Right lobe of liver (tissue), 6 donors: ENCODE data around the gene PKM. TPM values are rescaled to one million over a fixed set of nuclear protein-coding genes. Genes with fewer than 3 reads are reported as not detected.
"Not testable (repeated sequence)": the region's sequence is repeated elsewhere in the genome, so short reads cannot be mapped to it uniquely, and the experiment has no call there.

Experiments used
- ATAC-seq, 4 donors: fragments of 200-7000 bp; cut with Tn5 transposase; one replicate each; pipeline ENCODE4 v1.9.1; 2020; ENCODE audit warnings: mild to moderate bottlenecking in 4 of 4, moderate library complexity in 4 of 4
- DNase-seq, 3 donors: peaks; one replicate each; pipeline ENCODE4 v3.0.0-alpha.2; 2020
- H3K27ac ChIP-seq, 3 donors: fragments of 200-600 bp; one replicate each; pipeline ENCODE4 v1.8.0; 2022
- H3K27me3 ChIP-seq, 2 donors: fragments of 200-600 bp; one replicate each; pipeline ENCODE4 v1.8.0; 2022
- H3K36me3 ChIP-seq, 4 donors: fragments of 200-600 bp; sonication (generic) in 1 of 4; one replicate each; pipeline versions ENCODE4 v1.5.1 to v1.8.0; 2017 to 2022; ENCODE audit warnings: control low read depth in 1 of 4
- H3K4me1 ChIP-seq, 4 donors: fragments of 200-600 bp; sonication (generic) in 1 of 4; one replicate each; pipeline versions ENCODE4 v1.5.1 to v1.8.0; 2017 to 2022; ENCODE audit warnings: control low read depth in 1 of 4
- H3K4me3 ChIP-seq, 3 donors: fragments of 200-600 bp; one replicate each; pipeline ENCODE4 v1.8.0; 2022
- H3K9me3 ChIP-seq, 4 donors: fragments of 200-600 bp; sonication (generic) in 1 of 4; one replicate each; pipeline versions ENCODE4 v1.5.1 to v1.8.0; 2017 to 2022; ENCODE audit warnings: control low read depth in 1 of 4
- CTCF ChIP-seq, 4 donors: fragments of 200-600 bp in 3 of 4; fragments of 450-650 bp in 1 of 4; IDR thresholded peaks; one replicate each; pipeline versions ENCODE4 v1.5.1 to v1.8.0; 2016 to 2022; ENCODE audit warnings: antibody characterized with exemption in 4 of 4, mild to moderate bottlenecking in 2 of 4
- POLR2A ChIP-seq: fragments of 450-650 bp; IDR thresholded peaks from one replicate; pipeline ENCODE4 v1.6.1; 2017; ENCODE audit warnings: antibody characterized with exemption, mild to moderate bottlenecking
- WGBS: methylation state at CpG from one replicate; pipeline ENCODE4 v1.1.6; 2018; ENCODE audit warnings: low coverage, low lambda C conversion rate; ENCODE audit not compliant: insufficient coverage; ENCODE audit errors: missing lambda C conversion rate; 5-methylcytosine and 5-hydroxymethylcytosine counted together
- intact Hi-C, 2 donors: fragments of 100-400 bp; cut with DNase I; formaldehyde crosslinking; loops; one replicate each; pipeline versions ENCODE4 v1.11.2 to v1.14.1; 2022
- total RNA-seq, 6 experiments: library from RNA; depleted of rRNA in 2 of 6; stranded (reverse); fragments of >200 nt in 2 of 6; fragmentation: NEBNext Ultra II Directional in 3 of 6; extraction: Animal tissue kit (Norgen Biotek cat#: 25700) in 3 of 6; gene quantifications; one replicate each; pipeline versions ENCODE4 v1.1.0 to v1.2.4, GENCODE V29; 2016 to 2023
- donor health status: DM: no; HTN: yes; CAD: no.
- donor health status: DM: no; HTN: no; CAD: no.
- donor health status: DM: no; HTN: no; CAD: no.
- donor health status: DM: no; HTN: yes; CAD: no.
- donor health status: DM: no; HTN: yes; CAD: no.

The PKM gene
- total RNA-seq, 6 experiments from 2014 or later = 18.4 to 106 (median 27.2) TPM

- Histone ChIP-seq H3K9me3 (no peaks in the 10 kb centered on the region), H3K27me3 (no peaks in the 10 kb centered on the region), H3K4me3 (no peak overlapping the region), H3K27ac (no peak overlapping the region), H3K36me3 (no peaks in the 10 kb centered on the region), H3K4me1 (no peaks in the 10 kb centered on the region)
- intact Hi-C loops = no loop called here
- DNase-seq = no peak
- WGBS = 72% methylated on average over 6 of the region's 12 CpGs
- no peak for ATAC-seq
- no peak for TF ChIP-seq POLR2A
- TF ChIP-seq CTCF (IDR thresholded peaks at IDR 0.05) = no peak
Observed at GRCh38 chr15:72173864-72174550, 57.0 kb downstream of the PKM start.

- Histone ChIP-seq H3K27ac (no peak overlapping the region), H3K4me3 (no peak overlapping the region), H3K36me3 (no peaks in the 10 kb centered on the region), H3K4me1 (no peaks in the 10 kb centered on the region), H3K9me3 (no peaks in the 10 kb centered on the region), H3K27me3 (no peaks in the 10 kb centered on the region)
- intact Hi-C loops = no loop called here
- no peak for TF ChIP-seq POLR2A
- TF ChIP-seq CTCF (IDR thresholded peaks at IDR 0.05) = no peak
- 83% methylated on average over 2 of the region's 6 CpGs for WGBS
- DNase-seq (no peak), ATAC-seq (no peak)
Observed at GRCh38 chr15:72173401-72173800, 57.6 kb downstream of the PKM start.

- Histone ChIP-seq H3K4me1 (no peaks in the 10 kb centered on the region), H3K9me3 (no peaks in the 10 kb centered on the region), H3K36me3 (no peaks in the 10 kb centered on the region), H3K4me3 (no peak overlapping the region), H3K27me3 (no peaks in the 10 kb centered on the region), H3K27ac (no peak overlapping the region)
- ATAC-seq (no peak), DNase-seq (no peak)
- intact Hi-C loops = no loop called here
- TF ChIP-seq POLR2A (no peak), CTCF (IDR thresholded peaks at IDR 0.05) (no peak)
- 81% methylated on average over 5 of the region's 5 CpGs for WGBS
Observed at GRCh38 chr15:72172796-72173195, 58.2 kb downstream of the PKM start.

- H3K4me1 ChIP-seq, DNase-seq, H3K27ac ChIP-seq, H3K36me3 ChIP-seq, H3K4me3 ChIP-seq, H3K27me3 ChIP-seq, intact Hi-C loops, H3K9me3 ChIP-seq, ATAC-seq: not testable (repeated sequence)
- WGBS = 64% methylated on average over 6 of the region's 10 CpGs
Observed at GRCh38 chr15:72171978-72172377, 59.0 kb downstream of the PKM start.

GRCh38 chr15:72170691-72171090 lies 60.3 kb downstream of the PKM start:
- TF ChIP-seq CTCF (IDR thresholded peaks at IDR 0.05) (no peak), POLR2A (no peak)
- Histone ChIP-seq H3K4me1 (no peaks in the 10 kb centered on the region), H3K4me3 (no peak overlapping the region), H3K27ac (no peak overlapping the region), H3K27me3 (no peaks in the 10 kb centered on the region), H3K36me3 (no peaks in the 10 kb centered on the region), H3K9me3 (no peaks in the 10 kb centered on the region)
- WGBS = 63% methylated on average over 2 of the region's 7 CpGs
- intact Hi-C loops = no loop called here
- ATAC-seq (no peak), DNase-seq (no peak)
